ENCODE data around the gene LTBR.

DNA sequence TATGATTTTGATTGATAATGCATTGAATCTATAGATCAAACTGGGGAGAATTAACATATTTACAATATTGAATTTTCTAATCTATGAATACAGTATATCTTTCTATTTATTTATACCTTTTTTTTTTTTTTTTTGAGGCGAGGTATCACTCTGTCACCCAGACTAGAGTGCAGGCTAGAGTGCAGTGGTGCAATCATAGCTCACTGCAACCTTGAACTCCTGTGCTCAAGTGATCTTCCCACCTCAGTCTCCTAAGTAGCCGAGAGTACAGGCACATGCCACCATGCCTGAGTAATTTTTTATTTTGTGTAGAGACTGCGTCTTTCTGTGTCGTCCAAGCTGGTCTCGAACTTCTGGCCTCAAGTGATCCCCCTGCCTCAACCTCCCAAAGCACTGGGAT is 20.4 kb downstream of the LTBR start:
- TF ChIP-seq, protein P1, sequence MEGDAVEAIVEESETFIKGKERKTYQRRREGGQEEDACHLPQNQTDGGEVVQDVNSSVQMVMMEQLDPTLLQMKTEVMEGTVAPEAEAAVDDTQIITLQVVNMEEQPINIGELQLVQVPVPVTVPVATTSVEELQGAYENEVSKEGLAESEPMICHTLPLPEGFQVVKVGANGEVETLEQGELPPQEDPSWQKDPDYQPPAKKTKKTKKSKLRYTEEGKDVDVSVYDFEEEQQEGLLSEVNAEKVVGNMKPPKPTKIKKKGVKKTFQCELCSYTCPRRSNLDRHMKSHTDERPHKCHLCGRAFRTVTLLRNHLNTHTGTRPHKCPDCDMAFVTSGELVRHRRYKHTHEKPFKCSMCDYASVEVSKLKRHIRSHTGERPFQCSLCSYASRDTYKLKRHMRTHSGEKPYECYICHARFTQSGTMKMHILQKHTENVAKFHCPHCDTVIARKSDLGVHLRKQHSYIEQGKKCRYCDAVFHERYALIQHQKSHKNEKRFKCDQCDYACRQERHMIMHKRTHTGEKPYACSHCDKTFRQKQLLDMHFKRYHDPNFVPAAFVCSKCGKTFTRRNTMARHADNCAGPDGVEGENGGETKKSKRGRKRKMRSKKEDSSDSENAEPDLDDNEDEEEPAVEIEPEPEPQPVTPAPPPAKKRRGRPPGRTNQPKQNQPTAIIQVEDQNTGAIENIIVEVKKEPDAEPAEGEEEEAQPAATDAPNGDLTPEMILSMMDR (IDR thresholded peaks at IDR 0.05; ENCODE audit: insufficient read depth, low read depth, low read length): no peak
- TF ChIP-seq EZH2 (IDR thresholded peaks at IDR 0.05; ENCODE audit: insufficient read depth, low read length): no peak
